GM12864 (cell line): ENCODE data around the gene ZFP92.

Experiments
- DNase-seq: peaks from one replicate; pipeline ENCODE4 v3.0.0-alpha.2; 2011; ENCODE audit warnings: low read depth
- H3K4me3 ChIP-seq: 2 replicates; pipeline ENCODE4 v1.5.1; 2011; ENCODE audit warnings: mild to moderate bottlenecking, low read depth, low read length, control low read depth
- CTCF ChIP-seq: IDR thresholded peaks from 2 replicates; pipeline ENCODE4 v1.5.1; 2011; ENCODE audit warnings: low read depth, mild to moderate bottlenecking, moderate library complexity, low read length, control low read depth, inconsistent platforms; ENCODE audit errors: missing control alignments

Gene ZFP92

DNA sequence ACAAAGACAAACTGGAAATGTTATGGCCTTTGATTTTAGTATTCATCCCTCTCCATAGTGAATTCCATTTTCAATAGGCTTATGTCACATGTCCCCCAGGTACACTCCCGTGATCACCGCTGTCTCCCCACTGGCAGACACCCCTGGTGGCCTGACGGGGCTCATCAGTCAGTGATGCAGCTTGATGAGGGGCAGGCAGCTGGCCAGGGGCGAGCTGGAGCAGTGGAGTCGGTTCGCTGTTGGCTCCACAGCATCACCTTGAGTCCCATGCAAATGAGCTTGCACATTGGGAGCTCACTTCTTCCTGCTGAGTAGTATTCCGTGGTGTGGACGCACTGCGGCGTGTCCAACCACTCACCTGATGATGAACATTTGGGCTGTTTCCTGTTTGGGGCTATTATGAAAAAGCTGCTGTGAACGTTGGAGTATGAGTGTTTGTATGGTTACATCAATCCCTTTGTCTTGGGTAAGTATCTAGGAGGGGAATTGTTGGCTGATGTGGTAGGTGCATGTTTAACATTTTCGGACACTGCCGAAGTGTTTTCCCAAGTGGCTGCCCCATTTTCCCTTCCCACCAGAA is 29.4 kb downstream of the ZFP92 start:
- H3K4me3 ChIP-seq, result no peak overlapping the region
- DNase-seq, result no peak
- TF ChIP-seq CTCF, result no peak

GRCh38 chrX:153441296-153441695 is 30.0 kb downstream of the ZFP92 start:
- H3K4me3 ChIP-seq, result no peak overlapping the region
- TF ChIP-seq CTCF, result no peak
- no peak for DNase-seq

DNA sequence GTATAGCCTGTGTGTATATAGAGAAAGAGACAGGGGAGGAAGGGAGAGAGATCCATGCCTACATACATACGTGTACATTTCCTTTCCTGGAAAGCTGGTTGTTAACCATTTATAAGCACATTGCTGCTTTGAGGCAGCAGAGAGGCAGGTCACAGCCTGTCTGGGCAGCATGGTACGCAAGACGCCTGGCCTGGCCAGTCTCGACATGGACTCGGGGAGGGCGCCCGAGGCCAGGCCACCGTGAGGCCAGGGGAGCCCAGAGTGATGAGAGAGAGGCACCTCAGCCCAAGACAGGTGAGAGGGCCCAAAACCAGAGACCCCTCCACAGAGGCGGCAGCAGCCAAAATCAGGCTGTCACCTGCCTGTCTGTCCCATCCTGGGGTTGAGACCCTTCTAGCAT is 30.7 kb downstream of the ZFP92 start:
- no peak overlapping the region for H3K4me3 ChIP-seq
- DNase-seq, result no peak
- no peak for TF ChIP-seq CTCF

- no peak overlapping the region for H3K4me3 ChIP-seq
- no peak for TF ChIP-seq CTCF
- no peak for DNase-seq
Observed at GRCh38 chrX:153442463-153442862, 31.2 kb downstream of the ZFP92 start.

- no peak for TF ChIP-seq CTCF
- no peak for DNase-seq
- H3K4me3 ChIP-seq, result no peak overlapping the region
Observed at GRCh38 chrX:153443476-153444332, 32.4 kb downstream of the ZFP92 start.

GRCh38 chrX:153444333-153445011 is 33.2 kb downstream of the ZFP92 start:
- DNase-seq, result no peak
- TF ChIP-seq CTCF, result no peak
- H3K4me3 ChIP-seq, result no peak overlapping the region
